ENCODE measurements around the gene TK2.

Gene TK2

DNA sequence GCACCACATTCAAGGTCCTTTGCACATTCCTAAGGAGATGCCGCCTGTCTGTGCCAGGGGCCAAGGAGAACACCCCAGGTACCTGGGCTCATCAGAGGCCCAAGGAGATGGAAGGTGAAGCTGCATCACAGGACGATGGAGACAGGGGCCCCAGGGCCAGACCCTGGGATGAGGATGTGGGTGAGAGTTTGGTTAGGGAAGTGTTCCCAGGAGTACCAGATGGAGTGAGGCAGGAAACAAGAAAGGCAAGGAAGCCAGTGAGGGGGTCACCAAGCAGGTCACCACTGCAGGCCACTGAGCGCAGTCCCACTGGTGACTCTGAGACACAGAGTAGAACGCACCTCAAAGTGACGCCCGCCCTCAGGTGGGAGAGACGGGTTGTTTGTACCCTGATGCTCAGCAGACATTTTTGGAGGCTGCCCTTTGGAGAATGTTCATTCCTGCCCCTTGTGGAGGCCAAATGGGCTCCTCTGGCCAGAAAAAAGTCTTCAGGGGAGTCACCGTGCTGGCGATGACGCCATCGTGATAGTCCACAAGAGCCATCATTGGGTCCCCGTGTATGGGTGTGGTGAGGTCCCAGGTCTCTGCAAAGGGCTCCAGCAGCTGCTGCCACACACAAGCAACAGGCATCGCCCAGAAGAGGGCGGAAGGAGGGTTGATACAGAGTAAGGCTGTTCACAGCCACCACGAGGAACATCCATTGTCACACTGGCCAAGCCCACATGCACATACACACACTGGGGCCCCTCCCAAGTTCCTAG is 65.3 kb downstream of the TK2 start:
- DNase-seq (ENCODE audit: low read depth in 2 of 2) = no peak

- DNase-seq (ENCODE audit: low read depth in 2 of 2) = peak; percentile 23 to 51
Measured at GRCh38 chr16:66483689-66484452, 66.1 kb downstream of the TK2 start.

DNA sequence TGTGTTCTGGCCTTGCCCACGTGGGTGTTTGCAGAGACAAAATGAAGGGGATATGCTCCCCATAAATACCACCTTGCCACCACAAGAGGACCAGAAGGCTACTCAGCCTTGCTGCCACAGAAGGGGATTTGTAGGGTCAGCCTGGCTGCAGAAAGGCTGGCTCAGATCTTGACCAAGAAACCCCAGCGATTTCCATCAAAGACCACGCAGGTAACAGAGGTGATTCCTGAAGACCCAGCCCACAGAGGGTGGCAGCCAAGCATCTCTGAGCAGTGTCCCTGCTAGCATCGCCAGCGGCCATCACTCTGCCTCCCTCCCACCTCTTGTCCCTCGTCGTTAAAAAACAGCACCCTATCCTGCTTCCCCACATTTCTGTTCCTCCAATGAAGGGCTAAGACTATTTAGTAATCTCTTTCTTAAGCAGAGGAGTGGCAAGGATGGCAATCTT is 68.0 kb downstream of the TK2 start:
- DNase-seq (ENCODE audit: low read depth in 2 of 2) = no peak

- no peak for DNase-seq (ENCODE audit: low read depth in 2 of 2)
Measured at GRCh38 chr16:66481081-66481942, 68.6 kb downstream of the TK2 start.

DNA sequence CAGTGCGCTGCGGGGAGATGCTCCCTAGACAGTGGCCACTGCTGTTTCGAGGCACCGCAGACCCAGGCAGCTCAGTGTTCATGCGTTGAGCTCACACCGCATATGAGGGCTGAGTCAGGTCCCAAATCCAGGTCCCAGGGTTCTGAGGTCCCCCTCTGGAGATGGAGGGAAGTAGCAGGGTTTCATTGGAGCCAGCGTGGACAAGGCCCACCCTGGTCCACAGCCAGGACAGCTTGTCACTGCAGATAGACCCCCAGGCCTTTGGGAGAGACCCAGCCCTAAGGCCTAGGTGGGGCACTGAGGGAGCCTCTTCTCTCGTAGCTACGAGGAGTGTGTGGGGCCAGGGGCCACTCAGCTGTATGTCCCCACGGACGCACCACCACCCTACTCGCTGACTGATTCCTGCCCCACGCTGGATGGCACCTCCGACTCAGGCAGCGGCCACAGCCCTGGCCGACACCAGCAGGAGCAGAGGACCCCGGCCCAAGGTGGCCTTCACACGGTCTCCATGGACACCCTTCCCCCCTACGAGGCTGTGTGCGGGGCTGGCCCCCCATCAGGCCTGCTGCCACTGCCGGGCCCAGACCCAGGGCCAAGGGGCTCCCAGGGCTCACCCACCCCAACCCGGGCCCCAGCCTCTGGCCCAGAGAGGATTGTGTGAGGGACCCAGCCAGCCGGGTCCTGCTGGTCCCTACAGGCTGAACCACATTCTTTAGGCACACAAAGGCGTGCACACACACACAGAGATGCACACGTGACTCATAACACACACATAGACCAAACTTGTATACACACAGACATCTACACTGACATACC is 69.4 kb downstream of the TK2 start:
- DNase-seq (ENCODE audit: low read depth in 2 of 2) = no peak

GRCh38 chr16:66479661-66480264 is 70.2 kb downstream of the TK2 start:
- DNase-seq (ENCODE audit: low read depth in 2 of 2) = no peak

GRCh38 chr16:66478733-66479511 is 71.0 kb downstream of the TK2 start:
- peak; percentile 36 to 65 for DNase-seq (ENCODE audit: low read depth in 2 of 2)

- no peak for DNase-seq (ENCODE audit: low read depth in 2 of 2)
Measured at GRCh38 chr16:66477028-66477515, 72.8 kb downstream of the TK2 start.

- peak in 1 of 2 donors; percentile 37 for DNase-seq (ENCODE audit: low read depth in 2 of 2)
Measured at GRCh38 chr16:66476328-66477027, 73.4 kb downstream of the TK2 start.

DNA sequence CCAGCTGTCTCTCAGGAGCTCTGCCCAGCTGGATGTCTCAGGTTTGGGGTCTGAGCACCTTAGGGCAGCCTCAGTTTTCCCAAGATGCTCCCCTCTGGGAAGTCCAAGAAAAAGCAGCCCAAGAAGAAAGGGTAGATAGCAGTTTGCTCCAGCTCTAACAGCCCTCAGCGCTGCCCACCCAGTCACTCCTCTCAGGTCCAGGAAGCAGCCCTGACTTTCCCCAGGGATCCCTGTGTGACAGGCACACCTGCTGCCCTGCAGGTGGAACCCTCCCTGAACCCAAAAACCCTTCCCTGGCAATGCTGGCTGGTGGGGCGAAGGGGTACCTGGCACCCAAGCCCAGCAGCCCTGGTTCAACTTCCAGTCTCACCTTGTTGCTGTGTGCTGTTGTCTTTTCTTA is 74.7 kb downstream of the TK2 start:
- no peak for DNase-seq (ENCODE audit: low read depth in 2 of 2)

DNA sequence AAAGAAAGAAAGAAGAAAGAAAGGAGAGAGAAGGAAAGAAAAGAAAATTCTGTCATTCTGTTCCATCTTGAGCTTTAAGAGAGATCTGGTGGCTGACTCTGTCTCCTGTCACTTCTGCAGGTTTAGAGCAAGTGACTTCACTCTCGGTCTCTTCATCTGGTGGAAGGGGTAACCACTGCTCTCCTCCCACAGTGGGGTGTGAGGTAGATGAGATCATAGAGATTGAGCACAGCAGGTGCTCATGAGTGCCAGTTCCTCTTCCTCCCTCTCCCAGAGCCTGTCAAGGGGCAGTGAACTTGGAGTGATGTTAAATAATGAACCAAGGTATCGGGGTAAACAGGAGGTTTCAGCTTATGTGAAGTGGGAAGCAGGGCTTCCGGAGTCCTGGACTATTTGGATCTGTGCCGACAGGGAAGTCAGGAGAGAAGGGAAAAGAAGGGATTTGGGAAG is 75.1 kb downstream of the TK2 start:
- DNase-seq (ENCODE audit: low read depth in 2 of 2) = no peak

- no peak for DNase-seq (ENCODE audit: low read depth in 2 of 2)
Measured at GRCh38 chr16:66473654-66474519, 76.0 kb downstream of the TK2 start.

GRCh38 chr16:66473051-66473571 is 76.8 kb downstream of the TK2 start:
- DNase-seq (ENCODE audit: low read depth in 2 of 2) = no peak

GRCh38 chr16:66471716-66472393 is 78.1 kb downstream of the TK2 start:
- no peak for DNase-seq (ENCODE audit: low read depth in 2 of 2)

- DNase-seq (ENCODE audit: low read depth in 2 of 2) = no peak
Measured at GRCh38 chr16:66471264-66471663, 78.7 kb downstream of the TK2 start.

GRCh38 chr16:66470556-66470955 is 79.4 kb downstream of the TK2 start:
- no peak for DNase-seq (ENCODE audit: low read depth in 2 of 2)

DNA sequence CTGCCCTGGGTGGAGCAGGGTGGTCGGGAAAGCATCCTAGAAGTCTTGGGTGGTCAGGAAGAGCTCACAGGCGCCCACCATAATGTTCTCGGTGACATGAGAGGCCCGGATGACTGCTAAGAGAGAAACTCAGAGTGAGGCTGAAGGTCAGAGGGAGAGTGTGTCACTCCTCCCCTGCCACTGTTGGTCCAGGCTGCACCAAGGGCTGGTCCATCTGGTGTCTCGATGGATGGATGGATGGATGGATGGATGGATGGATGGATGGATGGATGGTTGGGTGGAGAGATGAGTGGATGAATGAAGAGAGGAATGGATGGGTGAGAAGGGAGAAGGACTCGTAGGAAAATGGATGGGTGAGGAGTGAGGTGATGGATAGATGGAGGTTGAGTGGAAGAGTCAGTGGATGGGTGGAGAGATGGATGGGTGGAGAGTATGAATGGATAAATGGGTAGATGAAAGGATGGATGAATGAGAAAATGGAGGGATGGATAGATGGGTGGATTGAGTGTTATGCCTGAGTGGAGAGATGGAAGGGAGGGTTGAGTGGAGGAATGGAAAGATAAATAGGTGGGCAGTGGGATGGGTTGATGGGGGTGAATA is 79.9 kb downstream of the TK2 start:
- no peak for DNase-seq (ENCODE audit: low read depth in 2 of 2)
